HCT116 (cell line): Measurements from ENCODE around the gene HYAL2. TPM values are rescaled to one million over a fixed set of nuclear protein-coding genes. Genes with fewer than 3 reads are reported as not detected.
"Not testable (repeated sequence)": the region's sequence is repeated elsewhere in the genome, so short reads cannot be mapped to it uniquely, and the experiment has no call there.

ENCODE experiments used
- ATAC-seq: fragments of 200-7000 bp; cut with Tn5 transposase; 2 replicates; pipeline ENCODE4 v1.9.1; 2020; ENCODE audit warnings: mild to moderate bottlenecking, moderate library complexity
- BruUV-seq: library from RNA; stranded (reverse); fragments of 400-500 nt; replicated peaks from 2 replicates; lab custom pipeline; 2021; lab: Mats Ljungman, UMichigan
- CTCF ChIA-PET: fragments of 300-600 bp; sonication (Branson Sonifier 250); formaldehyde crosslinking; loops from one replicate; lab custom pipeline; 2021; ENCODE audit warnings: antibody characterized with exemption; lab: Charles Lee
- POLR2A ChIA-PET: fragments of 300-600, 350-600 bp; sonication (Branson Sonifier 250); formaldehyde crosslinking; loops from one replicate; lab custom pipeline; 2021; ENCODE audit warnings: antibody characterized with exemption; lab: Charles Lee
- RAD21 ChIA-PET, 2 experiments: fragments of 300-600 bp; sonication (Branson Sonifier 250); formaldehyde crosslinking; loops; one replicate each; lab custom pipeline; 2023; ENCODE audit warnings: low total read pairs in 2 of 2; ENCODE audit not compliant: uncharacterized antibody in 2 of 2, unreplicated experiment in 2 of 2, low non-redundant PET in 1 of 2; lab: Charles Lee
- DNase-seq: peaks from one replicate; pipeline ENCODE4 v3.0.0-alpha.2; 2010; ENCODE audit warnings: low read depth, low spot score
- H2AFZ ChIP-seq: fragments of 200-600 bp; shearing (Covaris generic), sonication (generic); 2 replicates; pipeline ENCODE4 v1.6.1; 2017; ENCODE audit warnings: low read depth, mixed run types, mixed read lengths, antibody characterized with exemption, low read length; ENCODE audit not compliant: poor library complexity, severe bottlenecking
- H3K27ac ChIP-seq: 2 replicates; pipeline ENCODE4 v1.5.1; 2012; ENCODE audit warnings: low read depth, low read length
- H3K27me3 ChIP-seq: fragments of 200-600 bp; sonication (generic); 2 replicates; pipeline ENCODE4 v1.6.1; 2016; ENCODE audit warnings: mixed run types, low read length, mixed read lengths; ENCODE audit not compliant: insufficient read depth
- H3K36me3 ChIP-seq, 2 experiments: fragments of 200-500 bp in 1 of 2; fragments of 200-600 bp in 1 of 2; sonication (Bioruptor generic) in 1 of 2; sonication (generic) in 1 of 2; 2 replicates each; pipeline versions ENCODE4 v1.5.1 to v1.6.1; 2014 to 2016; ENCODE audit warnings: low read length in 2 of 2, inconsistent platforms in 1 of 2, mixed read lengths in 1 of 2, mixed run types in 1 of 2; ENCODE audit not compliant: insufficient read depth in 2 of 2, control insufficient read depth in 1 of 2
- H3K4me1 ChIP-seq, 2 experiments: fragments of 200-600 bp in 1 of 2; sonication (generic) in 1 of 2; 2 replicates each; pipeline versions ENCODE4 v1.5.1 to v1.6.1; 2012 to 2017; ENCODE audit warnings: low read length in 2 of 2, inconsistent platforms in 1 of 2, mild to moderate bottlenecking in 1 of 2, mixed read lengths in 1 of 2, mixed run types in 1 of 2, moderate library complexity in 1 of 2; ENCODE audit not compliant: insufficient read depth in 2 of 2, control insufficient read depth in 1 of 2
- H3K4me2 ChIP-seq: fragments of 200-600 bp; sonication (generic); 2 replicates; pipeline ENCODE4 v1.6.1; 2017; ENCODE audit warnings: mixed run types, low read length, mixed read lengths
- H3K4me3 ChIP-seq, 2 experiments: fragments of 200-600 bp in 1 of 2; sonication (generic) in 1 of 2; replicated peaks in 1 of 2; 2 replicates each; pipeline ENCODE4 v1.5.1; 2011 to 2016; ENCODE audit warnings: low read length in 2 of 2, control low read depth in 1 of 2, low read depth in 1 of 2, mild to moderate bottlenecking in 1 of 2, mixed read lengths in 1 of 2, mixed run types in 1 of 2
- H3K79me2 ChIP-seq: fragments of 200-600 bp; sonication (generic); 2 replicates; pipeline ENCODE4 v1.6.1; 2017; ENCODE audit warnings: mild to moderate bottlenecking, mixed run types, low read length, moderate library complexity, mixed read lengths; ENCODE audit not compliant: insufficient read depth
- H3K9ac ChIP-seq: fragments of 200-600 bp; sonication (generic); 2 replicates; pipeline ENCODE4 v1.6.1; 2016; ENCODE audit warnings: low read length, mixed read lengths
- H3K9me2 ChIP-seq: fragments of 200-600 bp; sonication (generic), shearing (Covaris generic); 2 replicates; pipeline ENCODE4 v1.6.1; 2017; ENCODE audit warnings: mixed run types, mild to moderate bottlenecking, moderate library complexity; ENCODE audit not compliant: insufficient read depth
- H3K9me3 ChIP-seq, 2 experiments: fragments of 200-500 bp in 1 of 2; fragments of 200-600 bp in 1 of 2; sonication (Bioruptor generic) in 1 of 2; sonication (generic) in 1 of 2; 2 replicates each; pipeline ENCODE4 v1.6.1; 2014 to 2017; ENCODE audit warnings: low read length in 2 of 2, mixed read lengths in 2 of 2, inconsistent platforms in 1 of 2, low read depth in 1 of 2, mild to moderate bottlenecking in 1 of 2, mixed run types in 1 of 2, moderate library complexity in 1 of 2; ENCODE audit not compliant: control insufficient read depth in 1 of 2, insufficient read depth in 1 of 2
- H4K20me1 ChIP-seq: fragments of 200-600 bp; sonication (generic), shearing (Covaris generic); 2 replicates; pipeline ENCODE4 v1.6.1; 2017; ENCODE audit warnings: mixed run types, mild to moderate bottlenecking, moderate library complexity; ENCODE audit not compliant: insufficient read depth
- CBX3 ChIP-seq: IDR thresholded peaks from 2 replicates; pipeline ENCODE4 v1.6.1; 2012; ENCODE audit warnings: low read depth
- ELF1 ChIP-seq: IDR thresholded peaks from 2 replicates; pipeline ENCODE4 v1.6.1; 2012; ENCODE audit warnings: low read depth, borderline replicate concordance
- EZH2 ChIP-seq: fragments of 200-600 bp; sonication (generic); IDR thresholded peaks from 2 replicates; pipeline ENCODE4 v1.6.1; 2017; ENCODE audit warnings: antibody characterized with exemption, mixed run types
- FOSL1 ChIP-seq: IDR thresholded peaks from 2 replicates; pipeline ENCODE4 v1.6.1; 2012; ENCODE audit warnings: low read depth
- REST ChIP-seq: IDR thresholded peaks from 2 replicates; pipeline ENCODE4 v1.6.1; 2012; ENCODE audit warnings: low read depth
- SIN3A ChIP-seq: IDR thresholded peaks from 2 replicates; pipeline ENCODE4 v1.6.1; 2012; ENCODE audit warnings: low read depth
- SRF ChIP-seq: IDR thresholded peaks from 2 replicates; pipeline ENCODE4 v1.6.1; 2012; ENCODE audit warnings: low read depth
- TCF7L2 ChIP-seq: IDR thresholded peaks from 2 replicates; pipeline ENCODE4 v1.7.0; 2011; ENCODE audit warnings: borderline replicate concordance, inconsistent platforms; ENCODE audit not compliant: insufficient read depth, insufficient read length; ENCODE audit errors: extremely low read depth
- YY1 ChIP-seq: IDR thresholded peaks from 2 replicates; pipeline ENCODE4 v1.6.1; 2011; ENCODE audit warnings: low read length, low read depth, moderate library complexity, mild to moderate bottlenecking; ENCODE audit not compliant: insufficient replicate concordance; ENCODE audit errors: extremely low read depth
- ZFX ChIP-seq: fragments of 450-650 bp; IDR thresholded peaks from 2 replicates; pipeline ENCODE4 v1.6.1; 2017
- intact Hi-C: fragments of 100-400 bp; cut with micrococcal nuclease; formaldehyde crosslinking; loops from 2 replicates; pipeline ENCODE4 v1.10.0; 2022
- total RNA-seq: library from RNA; stranded (reverse); gene quantifications from one replicate; pipeline ENCODE4 v1.2.1, GENCODE V29; 2021; ENCODE audit not compliant: unreplicated experiment

HYAL2 gene
- total RNA-seq, 1 experiment from 2014 or later, result 42.2 TPM

GRCh38 chr3:50314342-50314741, 8.2 kb downstream of the HYAL2 start:
- Histone ChIP-seq H3K36me3 (peaks cover 1 to 16% of the 10 kb centered on the region in 2 experiments; a peak in 1 of 4 replicates), H3K27me3 (no peaks in the 10 kb centered on the region), H3K9me2 (no peaks in the 10 kb centered on the region), H3K9me3 (no peaks in the 10 kb centered on the region), H3K27ac (no peak overlapping the region; the same call in 1 of the 2 replicates), H3K9ac (no peak overlapping the region), H4K20me1 (no peaks in the 10 kb centered on the region), H3K4me2 (no peak overlapping the region), H2AFZ (no peak overlapping the region), H3K79me2 (peaks cover 34% of the 10 kb centered on the region), H3K4me3 (no peak overlapping the region), H3K4me1 (peaks cover 55 to 74% of the 10 kb centered on the region in 2 experiments)
- ATAC-seq, result no peak
- ChIA-PET CTCF (interaction anchor here (1.0 kb wide), 1 partner anchor 10 kb away, joined by 3 read pairs; no protein-coding TSS in a partner anchor), POLR2A (interaction anchor here (1.6 to 1.9 kb wide), 2 partner anchors 11 to 15 kb away, joined by 5 to 8 read pairs; partner anchors contain the start of genes HYAL1, HYAL3 and NAA80), RAD21 (no interaction called here)
- intact Hi-C loops, result no loop called here
- DNase-seq, result no peak
- no TSS peak for BruUV-seq
- TF ChIP-seq SRF, result no peak
- no peak for TF ChIP-seq EZH2
- no peak for TF ChIP-seq ZFX
- no peak for TF ChIP-seq FOSL1
- TF ChIP-seq REST, result no peak
- no peak for TF ChIP-seq YY1
- TF ChIP-seq SIN3A, result no peak
- no peak for TF ChIP-seq ELF1
- TF ChIP-seq CBX3, result no peak
- TF ChIP-seq TCF7L2, result no peak

GRCh38 chr3:50312041-50312440, 10.5 kb downstream of the HYAL2 start:
- H3K36me3 ChIP-seq, H2AFZ ChIP-seq, H3K4me2 ChIP-seq, H3K27me3 ChIP-seq, POLR2A ChIA-PET, ATAC-seq, H3K4me3 ChIP-seq, H3K9me2 ChIP-seq, RAD21 ChIA-PET, H3K9me3 ChIP-seq, DNase-seq, CTCF ChIA-PET, H3K27ac ChIP-seq, intact Hi-C loops, BruUV-seq, H4K20me1 ChIP-seq, H3K9ac ChIP-seq: not testable (repeated sequence)
- peaks cover 16% of the 10 kb centered on the region; the same call in 1 of the 2 replicates for H3K79me2 ChIP-seq
- H3K4me1 ChIP-seq, result peaks cover 33 to 57% of the 10 kb centered on the region in 2 experiments
